HG02571 (cell line): Measurements from ENCODE around the gene ANK2.

Experiments
- ATAC-seq: cut with Tn5 transposase; IDR thresholded peaks from one replicate; pipeline ENCODE4 v1.9.1; 2021; ENCODE audit warnings: mild to moderate bottlenecking, moderate library complexity; ENCODE audit not compliant: unreplicated experiment

Gene ANK2

DNA sequence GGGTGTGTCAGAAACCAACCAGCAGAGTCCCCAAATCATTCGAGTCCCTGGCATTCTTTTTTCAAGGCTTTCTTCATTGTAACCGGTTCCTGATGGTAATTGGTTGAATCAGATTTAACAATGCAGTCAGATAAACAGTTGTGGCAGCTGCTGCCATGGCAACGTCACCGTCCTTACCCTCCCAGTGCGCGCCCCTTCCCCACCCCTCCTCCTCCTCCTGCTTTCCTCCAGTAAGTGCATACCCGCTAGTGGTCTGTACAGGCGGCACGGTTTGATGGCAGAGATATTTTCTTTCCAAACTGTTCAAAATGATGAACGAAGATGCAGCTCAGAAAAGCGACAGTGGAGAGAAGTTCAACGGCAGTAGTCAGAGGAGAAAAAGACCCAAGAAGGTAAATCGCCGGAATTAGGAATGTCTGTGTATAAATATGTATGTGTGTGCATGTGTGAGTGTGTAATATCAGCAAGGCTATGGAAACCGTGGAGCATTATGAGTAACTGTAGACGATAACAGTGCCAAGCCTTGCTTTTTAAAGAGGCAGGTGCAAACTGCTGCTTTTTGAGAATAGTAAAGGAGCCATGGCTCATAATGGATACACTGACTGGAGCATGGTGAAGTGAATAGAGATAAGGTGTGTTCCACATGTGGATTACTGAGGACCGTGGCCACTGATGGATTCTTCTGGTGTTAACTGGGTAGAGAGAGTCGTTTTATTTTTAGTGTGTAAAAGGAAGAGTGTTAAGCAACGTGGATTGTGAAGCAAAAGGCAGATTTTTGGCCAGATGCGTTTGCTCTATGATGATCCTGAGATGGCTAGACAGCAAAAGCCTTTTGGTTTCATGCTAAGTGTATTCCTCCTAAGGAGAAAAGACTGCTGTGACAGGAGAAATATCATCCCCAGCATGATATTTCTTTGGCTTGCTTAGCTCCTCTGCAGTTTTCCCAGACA is at the start of gene ANK2:
TSS of gene ANK2 (plus strand) at position 233 of the 950 bp plus-strand sequence. CDS start at position 309, 76 bp downstream.
- no peak for ATAC-seq

DNA sequence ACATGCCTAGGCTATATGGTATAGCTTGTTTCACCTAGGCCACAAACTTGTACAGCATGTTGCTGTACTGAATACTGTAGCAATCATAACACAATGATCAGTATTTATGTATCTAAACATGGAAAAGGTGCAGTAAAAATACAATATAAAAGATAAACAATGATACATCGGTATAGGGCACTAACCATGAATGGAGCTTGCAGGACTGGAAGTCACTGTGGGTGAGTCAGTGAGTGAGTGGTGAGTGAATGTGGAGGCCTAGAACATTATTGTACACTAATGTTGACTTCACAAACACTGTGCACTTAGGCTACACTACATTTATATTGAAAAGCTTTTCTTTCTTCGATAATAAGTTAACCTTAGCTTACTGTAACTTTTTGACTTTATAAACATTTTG is 45.6 kb upstream of the ANK2 start:
- no peak for ATAC-seq

DNA sequence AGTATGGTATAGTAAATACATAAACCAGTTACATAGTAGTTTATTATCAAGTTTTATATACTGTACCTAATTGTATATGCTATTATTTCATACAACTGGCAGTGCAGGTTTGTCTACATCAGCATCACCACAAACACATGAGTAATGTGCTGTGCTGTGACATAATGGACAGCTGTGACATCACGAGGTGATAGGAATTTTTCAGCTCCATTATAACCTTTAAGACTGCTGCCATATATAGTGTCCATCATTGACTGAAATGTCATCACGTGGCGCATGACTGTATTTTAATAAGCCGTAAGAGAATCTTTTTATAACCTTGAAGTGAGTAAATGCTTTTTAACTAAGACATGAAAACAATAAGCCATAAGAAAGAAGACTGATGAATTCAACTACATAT is 44.8 kb upstream of the ANK2 start:
- no peak for ATAC-seq

DNA sequence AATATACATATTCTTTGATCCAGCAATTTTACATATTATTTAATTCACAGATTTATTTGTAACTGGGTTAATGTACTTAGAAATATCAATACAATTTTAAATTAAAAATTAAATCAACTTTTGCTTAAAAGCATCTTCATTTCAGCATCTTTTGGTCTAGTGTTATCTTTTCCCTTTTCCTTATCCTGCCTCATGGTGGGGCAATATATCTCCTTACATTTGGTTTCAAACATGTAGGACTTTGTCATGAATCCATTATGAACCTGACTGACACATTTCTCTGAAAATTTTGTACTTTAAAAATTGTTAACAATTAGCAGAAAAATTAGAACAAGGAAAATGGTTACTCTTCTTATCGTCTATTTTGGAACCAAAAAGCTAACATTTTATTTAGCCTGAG is 42.8 kb upstream of the ANK2 start:
- ATAC-seq = no peak

DNA sequence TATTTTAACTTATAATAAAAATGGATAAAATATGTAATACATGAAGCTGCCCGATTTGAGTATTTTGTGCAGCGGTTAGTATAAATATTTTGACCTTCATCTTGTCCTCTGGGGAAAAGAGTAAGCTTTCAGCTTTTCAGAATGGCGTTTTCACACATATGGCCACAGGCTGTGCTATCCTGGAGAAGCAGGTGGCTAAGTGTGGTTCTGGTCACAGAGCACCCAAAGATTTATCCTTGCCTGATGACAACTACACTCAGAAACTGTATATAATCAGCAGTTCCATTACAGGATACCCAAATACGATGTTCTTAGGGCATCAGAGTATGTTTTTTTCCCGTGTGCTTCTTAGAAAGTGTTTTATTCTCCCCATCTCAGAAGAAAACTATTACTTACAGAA is 42.3 kb upstream of the ANK2 start:
- no peak for ATAC-seq

DNA sequence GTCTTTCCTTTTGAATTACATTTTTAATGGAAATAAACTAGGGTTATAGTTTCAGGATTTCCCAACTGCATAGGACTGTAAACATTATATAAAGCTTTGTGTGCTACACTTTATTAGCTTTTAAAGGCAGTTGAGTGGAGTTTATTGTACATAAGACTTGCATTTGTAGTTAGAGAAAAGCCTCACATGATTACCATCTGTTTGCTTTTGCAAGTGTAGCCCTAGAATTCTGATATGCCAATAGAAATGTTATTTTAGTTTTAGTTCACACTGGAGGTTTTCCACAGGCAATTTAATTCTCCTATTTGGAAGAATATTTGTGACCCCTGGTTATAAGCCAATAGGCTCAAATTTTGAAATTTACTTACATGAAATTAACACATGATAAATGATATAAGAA is 41.3 kb upstream of the ANK2 start:
- ATAC-seq = no peak

DNA sequence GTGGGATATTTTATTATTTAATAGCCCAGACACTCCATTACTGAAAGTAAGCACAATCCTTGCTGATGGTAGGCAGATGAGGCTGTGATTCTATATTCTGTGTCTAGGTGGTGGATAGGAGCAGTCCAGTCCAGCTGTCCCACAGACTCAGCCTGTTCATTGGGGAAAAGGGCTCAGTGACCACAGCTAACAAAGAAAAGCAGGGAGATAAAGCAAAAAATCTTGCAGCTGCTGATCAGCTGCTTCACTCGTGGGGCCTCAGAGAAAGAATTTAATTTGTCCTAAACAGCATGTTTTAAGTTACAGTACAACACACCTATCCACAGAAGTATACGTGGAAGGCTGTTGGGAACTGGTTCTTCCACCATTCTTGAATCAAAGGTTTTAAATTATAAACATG is 40.7 kb upstream of the ANK2 start:
- no peak for ATAC-seq

DNA sequence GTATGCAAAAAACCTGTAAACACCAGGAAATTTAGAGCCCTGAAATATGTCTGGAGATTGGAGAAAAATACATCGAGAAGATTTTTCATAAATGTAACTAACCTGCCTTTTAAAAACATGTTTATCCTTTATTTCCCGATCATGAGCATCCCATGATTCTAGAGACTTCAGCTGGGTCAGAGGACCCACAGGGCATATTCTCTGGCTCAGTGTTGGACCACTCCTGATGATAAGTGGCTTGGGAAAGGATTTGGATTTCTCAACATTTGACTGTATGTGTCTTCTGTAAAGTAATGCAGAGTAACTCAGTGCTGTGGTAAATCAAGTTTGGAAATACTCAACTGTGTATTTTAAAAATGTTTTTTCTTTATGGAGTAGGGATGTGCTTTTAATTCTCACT is 40.0 kb upstream of the ANK2 start:
- ATAC-seq = no peak

DNA sequence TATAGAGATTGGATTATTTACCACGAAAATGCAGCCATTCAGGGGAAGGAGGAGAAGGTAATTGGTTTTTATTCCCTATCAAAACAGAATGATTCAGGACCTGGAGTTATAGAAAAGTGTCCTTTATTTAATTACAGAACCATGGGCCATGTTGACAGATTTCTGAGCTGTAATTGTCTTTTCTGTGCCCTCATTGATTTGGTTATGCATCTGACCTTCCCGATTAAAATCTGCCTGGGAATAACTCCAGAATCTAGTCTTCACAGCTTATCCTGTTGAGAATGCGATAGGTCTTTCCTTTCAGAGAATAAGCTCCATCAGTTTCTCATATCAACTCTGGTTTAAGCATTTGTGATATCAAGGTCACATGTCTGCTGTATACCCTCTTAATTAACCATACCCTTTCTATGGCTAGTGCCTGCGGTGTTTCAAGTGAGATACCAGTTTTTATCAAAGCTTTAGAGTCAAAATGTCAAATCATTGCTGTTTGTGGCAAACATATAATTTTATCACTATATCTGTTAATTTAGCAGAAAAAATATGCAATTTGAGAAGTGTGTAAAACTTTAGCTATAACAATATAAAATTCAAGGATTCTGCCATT is 37.2 kb upstream of the ANK2 start:
- ATAC-seq = no peak

DNA sequence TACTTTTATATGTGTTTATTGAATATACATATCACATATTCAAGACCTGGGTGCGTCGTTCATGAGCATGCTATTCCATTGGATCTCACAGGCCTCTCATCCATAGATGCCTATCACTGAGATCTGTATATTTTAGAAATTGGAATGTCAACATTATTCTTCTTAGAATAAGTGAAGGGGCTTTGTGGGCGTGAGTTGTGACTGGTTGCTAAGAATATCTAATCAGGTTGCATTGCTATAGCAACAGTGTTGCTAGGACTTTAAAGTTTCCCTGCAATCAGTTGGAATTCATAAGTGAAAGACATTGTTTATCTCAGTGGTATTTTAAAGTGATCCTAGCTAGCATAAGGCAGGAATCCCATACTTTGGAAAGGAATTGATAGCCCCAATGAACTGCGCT is 36.7 kb upstream of the ANK2 start:
- no peak for ATAC-seq

DNA sequence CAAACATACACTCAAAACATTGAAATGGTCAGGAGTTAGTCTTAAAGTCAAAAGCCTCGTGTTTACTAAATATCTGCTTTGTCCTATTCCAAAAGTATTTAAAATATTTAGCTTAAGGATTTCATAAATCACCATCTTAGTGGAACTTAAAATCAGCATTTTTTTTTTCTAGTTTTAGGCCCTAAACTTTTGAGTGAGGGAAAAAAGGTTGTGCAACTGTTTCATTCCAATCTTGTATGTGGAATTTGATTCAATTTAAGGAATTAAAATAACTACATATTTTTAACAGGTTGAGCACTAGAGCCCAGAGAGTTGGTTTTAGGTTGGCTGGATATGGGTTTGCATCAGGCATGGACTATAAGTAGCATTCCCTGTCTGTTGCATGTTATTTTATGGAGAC is 35.7 kb upstream of the ANK2 start:
- ATAC-seq = no peak

DNA sequence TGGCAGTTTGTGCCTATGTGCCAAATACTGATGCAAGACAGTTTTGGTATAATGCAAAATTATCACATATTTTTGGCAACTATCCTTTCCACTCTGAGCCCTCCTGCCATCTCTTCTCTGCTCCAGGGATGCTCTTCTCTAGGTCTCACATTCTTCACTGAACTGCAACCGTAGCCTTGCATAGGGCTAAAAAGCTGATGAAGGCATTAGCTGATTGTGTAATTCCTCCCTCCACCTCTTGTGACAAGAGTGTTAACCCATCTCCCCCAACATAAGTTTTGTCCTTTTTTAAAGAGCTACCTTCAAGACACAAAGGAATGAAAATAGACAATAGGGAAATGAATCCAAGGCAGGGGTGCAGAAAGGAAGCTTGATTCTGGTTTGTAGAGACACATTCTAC is 33.1 kb upstream of the ANK2 start:
- ATAC-seq = no peak

DNA sequence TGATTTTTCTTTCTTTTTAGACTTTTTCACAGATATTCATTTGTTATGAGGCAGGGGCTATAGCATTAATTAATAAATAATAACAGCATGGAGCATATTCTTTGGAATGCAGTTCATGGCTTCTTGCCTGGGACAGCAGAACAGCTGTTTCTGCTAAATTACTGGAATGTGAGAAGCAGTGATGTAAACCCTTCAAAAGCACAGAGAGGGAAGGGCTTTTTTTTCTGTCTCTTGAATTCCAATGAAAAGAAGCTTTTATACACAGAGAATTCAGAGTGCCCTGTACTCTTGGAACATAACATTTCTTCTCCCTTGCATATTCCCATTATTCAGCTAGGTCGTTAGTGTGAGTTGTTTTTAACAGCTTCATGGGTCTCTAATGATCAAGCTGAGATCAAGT is 28.5 kb upstream of the ANK2 start:
- no peak for ATAC-seq

DNA sequence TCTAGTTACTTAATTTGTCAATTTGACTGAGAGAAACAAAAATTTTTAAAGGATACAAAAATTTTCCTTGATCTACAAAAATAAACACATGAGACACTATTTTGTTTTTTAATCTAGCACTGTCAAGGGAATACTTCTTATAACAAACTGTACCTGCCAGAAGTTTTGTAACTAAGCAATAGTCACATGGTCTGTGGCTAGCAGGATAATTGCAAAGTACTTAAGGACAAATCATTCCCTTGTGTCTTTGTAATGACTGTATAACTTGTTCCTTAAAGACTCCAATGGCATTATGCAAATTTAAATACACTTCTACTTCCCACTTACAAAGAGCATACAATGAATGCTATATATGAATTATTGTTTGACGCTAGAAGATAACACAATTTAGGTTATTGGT is 25.1 kb upstream of the ANK2 start:
- ATAC-seq = no peak

DNA sequence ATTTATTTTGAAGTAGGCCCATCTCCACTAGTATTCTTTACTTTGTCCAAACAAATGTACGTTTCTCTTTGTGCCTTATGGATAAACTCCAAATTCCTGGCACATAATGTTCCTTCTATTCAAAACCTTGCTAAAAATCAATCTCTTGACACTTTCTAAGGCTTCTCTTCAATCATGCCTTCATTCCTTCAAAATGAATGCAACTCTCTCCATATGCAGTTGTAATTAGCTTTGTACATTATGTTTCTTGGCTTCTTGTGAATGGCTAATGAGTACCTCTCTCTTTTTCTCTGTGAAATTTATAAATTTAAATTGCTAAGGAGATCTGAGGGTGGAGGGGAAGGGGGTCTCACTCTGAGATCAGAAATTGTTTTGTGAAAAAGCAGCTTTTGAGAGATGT is 24.0 kb upstream of the ANK2 start:
- no peak for ATAC-seq

DNA sequence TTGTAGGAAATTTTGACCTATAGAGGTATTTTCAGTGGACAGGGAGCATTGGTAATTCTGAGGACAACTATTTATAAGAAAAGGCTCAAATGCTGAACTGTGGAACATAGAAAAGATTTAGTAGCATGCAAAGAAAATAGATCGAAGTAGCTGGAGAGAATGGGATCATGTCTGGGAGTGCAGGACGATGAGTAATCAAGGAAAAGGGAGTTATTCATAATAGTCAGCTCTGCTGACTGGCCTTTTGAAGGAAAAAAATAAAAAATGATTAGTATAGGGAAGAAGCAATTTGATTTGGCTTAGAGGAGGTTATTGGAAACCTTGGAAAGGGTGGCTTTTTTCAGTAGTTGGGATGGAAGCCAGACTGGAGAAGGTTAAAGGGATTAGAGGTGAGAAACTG is 22.9 kb upstream of the ANK2 start:
- no peak for ATAC-seq

DNA sequence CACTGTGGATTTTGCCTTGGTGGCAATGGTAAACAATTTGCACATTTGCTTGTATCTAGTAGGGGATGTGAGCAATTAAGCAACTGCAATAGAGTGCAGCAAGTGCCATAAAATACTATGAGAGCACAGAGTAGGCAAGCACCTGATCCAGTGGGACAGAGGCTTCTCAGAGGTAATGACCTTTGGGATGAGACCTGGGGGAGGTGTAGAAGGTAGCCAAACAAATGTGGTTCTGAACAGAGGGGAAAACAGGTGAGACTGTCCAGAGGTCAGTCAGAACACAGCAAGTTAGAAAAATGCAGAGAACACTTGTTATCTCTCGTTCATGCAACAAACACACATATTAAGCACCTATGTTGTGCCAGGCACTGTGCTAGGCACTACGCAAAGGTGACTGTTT is 21.4 kb upstream of the ANK2 start:
- ATAC-seq = no peak

DNA sequence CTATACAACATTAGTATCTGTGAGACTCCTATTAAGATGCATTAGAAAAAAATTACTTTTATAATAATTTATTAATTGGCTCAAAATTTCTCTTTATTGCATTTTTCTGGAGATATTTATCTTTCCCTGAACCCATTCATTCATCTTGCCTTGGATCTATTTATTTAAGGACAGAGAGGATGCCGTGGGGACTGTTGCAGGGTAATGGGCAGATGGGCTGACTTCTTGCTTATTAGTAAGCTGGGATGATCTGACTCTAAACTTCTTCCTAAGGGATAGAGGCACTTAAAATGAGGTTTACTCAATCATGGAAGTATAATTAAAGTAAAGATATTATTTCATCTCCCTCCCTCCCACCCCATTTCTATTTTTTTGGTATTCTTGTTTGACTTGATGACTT is 18.2 kb upstream of the ANK2 start:
- no peak for ATAC-seq

DNA sequence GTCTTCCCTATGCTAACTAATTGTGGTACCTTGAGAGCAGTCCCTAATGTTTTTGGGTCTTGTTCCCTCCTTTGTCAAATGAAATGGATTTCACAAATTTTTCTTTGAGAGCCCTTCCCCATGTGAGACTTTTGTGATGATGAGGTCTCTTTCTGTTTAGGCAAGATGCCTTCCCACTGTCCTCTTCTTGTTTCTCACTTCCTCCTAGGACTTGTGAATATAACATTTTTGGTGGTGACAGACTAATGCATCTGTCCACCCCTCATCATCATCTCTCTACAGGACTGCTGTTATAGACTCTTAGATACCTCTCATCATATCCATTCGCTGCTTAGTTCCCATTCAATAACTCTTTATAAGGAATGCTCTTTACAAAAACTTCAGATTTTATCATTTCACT is 8.7 kb upstream of the ANK2 start:
- no peak for ATAC-seq

DNA sequence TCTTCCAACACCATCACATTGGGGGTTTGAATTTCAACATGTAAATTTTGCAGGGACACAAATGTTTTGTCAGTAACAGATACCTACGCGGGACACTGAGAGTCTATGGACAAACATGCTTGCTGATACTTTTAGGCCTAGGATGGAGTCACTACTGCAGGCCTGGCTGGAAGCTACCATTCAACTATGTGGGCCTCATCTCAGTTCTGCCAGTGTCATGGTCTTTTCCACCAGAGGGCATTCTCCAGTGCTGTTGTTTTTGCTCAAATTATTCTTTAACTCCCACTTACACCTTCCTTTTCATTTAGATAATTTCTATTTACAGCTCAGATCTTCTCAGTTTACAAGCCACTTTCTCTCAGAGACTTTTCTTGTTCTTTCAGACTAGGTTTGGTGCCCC is 7.0 kb upstream of the ANK2 start:
- no peak for ATAC-seq

DNA sequence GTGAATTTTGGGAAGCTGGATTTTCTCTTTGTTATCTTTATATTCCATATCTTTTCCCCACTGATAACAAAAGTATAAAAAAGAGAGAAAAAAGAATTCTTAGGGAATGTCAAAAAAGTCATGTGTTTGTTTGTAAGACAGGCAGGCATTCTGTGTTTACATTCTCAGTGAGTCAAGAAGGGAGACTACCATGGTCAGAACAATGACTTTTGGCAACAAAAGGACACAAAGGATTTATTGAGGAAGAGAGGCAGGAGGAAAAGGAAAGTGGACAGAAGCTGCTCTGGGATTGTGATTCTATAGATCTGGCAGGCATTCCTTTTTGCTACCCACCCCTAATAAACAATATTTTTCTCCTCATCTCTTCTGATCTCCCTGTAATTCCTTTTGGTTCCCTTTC is 5.9 kb upstream of the ANK2 start:
- no peak for ATAC-seq

DNA sequence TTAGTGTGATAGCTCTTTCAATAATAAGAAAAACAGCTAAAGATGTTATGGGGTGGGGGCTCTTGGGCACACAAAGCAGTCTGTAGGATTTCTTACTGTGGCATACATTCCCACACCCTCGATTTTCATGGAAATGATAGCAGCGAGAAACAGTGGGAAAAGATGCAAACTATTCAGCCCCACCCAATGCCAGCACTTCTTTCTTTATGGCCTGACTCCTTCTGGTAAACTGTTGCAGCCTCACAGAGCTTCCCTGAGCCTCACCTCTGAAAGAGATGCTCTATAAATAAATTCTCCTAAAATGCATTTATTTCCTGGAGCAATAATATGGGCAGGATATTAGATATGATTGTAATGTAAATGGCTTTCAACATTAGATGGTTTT is 910 bp downstream of the ANK2 start:
- ATAC-seq = no peak

DNA sequence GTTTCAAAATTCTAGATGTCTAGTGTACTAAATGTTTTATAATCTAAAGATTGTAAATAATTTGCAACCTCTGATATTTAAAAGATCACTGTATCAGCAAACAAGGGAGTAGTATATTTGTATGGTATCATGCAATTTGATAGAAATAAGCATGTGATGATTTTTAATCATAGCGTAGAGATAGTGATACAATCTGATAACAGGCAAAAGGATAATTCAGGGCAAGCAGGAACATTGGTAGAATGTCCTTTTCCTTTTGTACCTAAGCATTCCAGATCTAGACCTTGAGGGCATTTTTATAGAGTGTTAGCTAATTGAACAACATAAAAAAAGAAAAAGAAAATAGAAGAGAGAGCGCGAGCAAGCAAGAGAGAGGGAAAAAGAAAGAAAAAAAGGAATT is 1.4 kb downstream of the ANK2 start:
- ATAC-seq = no peak
